ENCODE results near the gene LBHD2.

LBHD2 gene

GRCh38 chr14:103122947-103123633 lies 39.1 kb downstream of the LBHD2 start, which contains the start of gene TNFAIP2:
Gene TNFAIP2 (plus strand): TSS chr14:103123461. CDS start chr14:103126458, 2,997 bp downstream.
- Histone ChIP-seq H3K4me2 (ENCODE audit: low read depth, low read length, poor library complexity, severe bottlenecking) (no peak within 1 kb of the TSS), H3K9ac (ENCODE audit: low read length) (no peak within 1 kb of the TSS), H3K9me2 (replicated peaks; ENCODE audit: insufficient read depth, low read length) (no peaks in the 10 kb centered on the region), H2AFZ (ENCODE audit: low read depth, low read length, severe bottlenecking) (no peak within 1 kb of the TSS), H3K9me3 (ENCODE audit: insufficient read depth, low read length) (no peaks in the 10 kb centered on the region), H3K4me3 (ENCODE audit: insufficient read depth, low read length, poor library complexity, severe bottlenecking) (no peak within 1 kb of the TSS), H3K36me3 (ENCODE audit: low read length) (no peaks in the 10 kb centered on the region), H3K79me2 (ENCODE audit: insufficient read depth, low read length) (no peaks in the 10 kb centered on the region), H3K27ac (ENCODE audit: low read depth, low read length) (no peak within 1 kb of the TSS), H4K20me1 (ENCODE audit: low read depth, low read length) (no peaks in the 10 kb centered on the region), H3F3A (ENCODE audit: insufficient read depth) (no peaks in the 10 kb centered on the region), H3K27me3 (ENCODE audit: low read length) (no peaks in the 10 kb centered on the region)
- TF ChIP-seq CTCF (IDR thresholded peaks at IDR 0.05; ENCODE audit: insufficient read depth, low read length, poor library complexity, severe bottlenecking) (no peak), EZH2phosphoT487 (conservative IDR thresholded peaks at IDR 0.05; ENCODE audit: low read length) (no peak)

GRCh38 chr14:103123634-103124500 lies 39.9 kb downstream of the LBHD2 start:
- H3K9ac ChIP-seq (ENCODE audit: low read length), result no peak overlapping the region

GRCh38 chr14:103124501-103125001 lies 40.5 kb downstream of the LBHD2 start:
- H2AFZ ChIP-seq (ENCODE audit: low read depth, low read length, severe bottlenecking), result no peak overlapping the region
- H3K9me2 ChIP-seq (replicated peaks; ENCODE audit: insufficient read depth, low read length), result no peaks in the 10 kb centered on the region
- TF ChIP-seq EZH2phosphoT487 (conservative IDR thresholded peaks at IDR 0.05; ENCODE audit: low read length) (no peak), CTCF (IDR thresholded peaks at IDR 0.05; ENCODE audit: insufficient read depth, low read length, poor library complexity, severe bottlenecking) (no peak)
- no peak overlapping the region for H3K4me2 ChIP-seq (ENCODE audit: low read depth, low read length, poor library complexity, severe bottlenecking)
- no peak overlapping the region for H3K27ac ChIP-seq (ENCODE audit: low read depth, low read length)
- no peaks in the 10 kb centered on the region for H3K79me2 ChIP-seq (ENCODE audit: insufficient read depth, low read length)
- H3K36me3 ChIP-seq (ENCODE audit: low read length), result no peaks in the 10 kb centered on the region
- no peaks in the 10 kb centered on the region for H3K9me3 ChIP-seq (ENCODE audit: insufficient read depth, low read length)
- H3K9ac ChIP-seq (ENCODE audit: low read length), result no peak overlapping the region
- no peaks in the 10 kb centered on the region for H3F3A ChIP-seq (ENCODE audit: insufficient read depth)
- no peaks in the 10 kb centered on the region for H4K20me1 ChIP-seq (ENCODE audit: low read depth, low read length)
- no peaks in the 10 kb centered on the region for H3K27me3 ChIP-seq (ENCODE audit: low read length)
- H3K4me3 ChIP-seq (ENCODE audit: insufficient read depth, low read length, poor library complexity, severe bottlenecking), result no peak overlapping the region

More at GRCh38 chr14:103123634-103124500, 39.9 kb downstream of the LBHD2 start:
- Histone ChIP-seq H3F3A (ENCODE audit: insufficient read depth) (no peaks in the 10 kb centered on the region), H3K27ac (ENCODE audit: low read depth, low read length) (no peak overlapping the region), H2AFZ (ENCODE audit: low read depth, low read length, severe bottlenecking) (no peak overlapping the region), H3K4me2 (ENCODE audit: low read depth, low read length, poor library complexity, severe bottlenecking) (no peak overlapping the region), H3K36me3 (ENCODE audit: low read length) (no peaks in the 10 kb centered on the region), H3K9me2 (replicated peaks; ENCODE audit: insufficient read depth, low read length) (no peaks in the 10 kb centered on the region), H3K27me3 (ENCODE audit: low read length) (no peaks in the 10 kb centered on the region), H3K9me3 (ENCODE audit: insufficient read depth, low read length) (no peaks in the 10 kb centered on the region), H3K79me2 (ENCODE audit: insufficient read depth, low read length) (no peaks in the 10 kb centered on the region), H4K20me1 (ENCODE audit: low read depth, low read length) (no peaks in the 10 kb centered on the region), H3K4me3 (ENCODE audit: insufficient read depth, low read length, poor library complexity, severe bottlenecking) (no peak overlapping the region)
- TF ChIP-seq EZH2phosphoT487 (conservative IDR thresholded peaks at IDR 0.05; ENCODE audit: low read length) (no peak), CTCF (IDR thresholded peaks at IDR 0.05; ENCODE audit: insufficient read depth, low read length, poor library complexity, severe bottlenecking) (no peak)
